Measurements from ENCODE around the gene FOXQ1.

DNA sequence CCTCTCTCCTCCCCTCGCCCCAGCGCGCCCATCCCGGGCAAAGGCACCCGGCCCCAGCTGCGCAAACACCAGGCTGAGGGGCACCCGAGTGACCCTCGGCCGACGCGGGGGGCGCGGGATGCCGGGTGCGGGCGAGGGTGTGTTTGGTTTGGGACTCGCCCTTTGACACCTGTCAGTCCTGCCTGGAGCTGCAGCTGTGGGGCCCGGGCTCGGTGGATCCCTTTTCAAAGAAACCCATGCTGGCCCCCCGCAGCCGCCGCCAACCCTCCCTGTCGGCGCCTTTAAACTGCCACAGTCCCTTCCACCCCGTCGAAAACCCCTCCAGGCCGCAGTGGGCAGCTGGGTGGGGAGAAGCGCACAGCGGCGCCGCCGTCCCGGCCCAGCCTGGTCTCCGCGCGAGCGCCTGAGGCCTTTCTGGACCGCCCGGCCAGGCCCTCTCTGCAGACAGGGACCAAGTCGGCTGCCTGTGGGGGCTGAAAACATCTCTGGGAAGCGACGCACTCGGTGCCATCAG lies 5.5 kb downstream of the FOXQ1 start:
- TF ChIP-seq CTCF (IDR thresholded peaks at IDR 0.05) (no peak), POLR2AphosphoS5 (IDR thresholded peaks at IDR 0.05; ENCODE audit: insufficient read depth in 1 of 2, low read depth in 1 of 2) (no peak)
